K562 (cell line): Measurements from ENCODE around the gene ASPRV1. TPM values are rescaled to one million over a fixed set of nuclear protein-coding genes. Genes with fewer than 3 reads are reported as not detected.
A peak's percentile ranks its signal among the peaks of the same experiment; 100 is the strongest.

Experiments used
- ATAC-seq: fragments of 200-7000 bp; cut with Tn5 transposase; 3 replicates; pipeline ENCODE4 v1.9.1; 2020; ENCODE audit warnings: moderate library complexity
- BruUV-seq: library from RNA; stranded (reverse); fragments of 400-500 nt; replicated peaks from 2 replicates; lab custom pipeline; 2021; lab: Mats Ljungman, UMichigan
- CTCF ChIA-PET: fragments of 300-600 bp; formaldehyde crosslinking; extraction: SDS; loops from one replicate; lab custom pipeline; 2021; ENCODE audit warnings: low intra/inter-chr PET ratio; lab: Yijun Ruan, JAX
- POLR2A ChIA-PET: fragments of 300-600, 350-650 bp; sonication (Branson Sonifier 250); formaldehyde crosslinking; extraction: SDS; loops from one replicate; lab custom pipeline; 2021; ENCODE audit warnings: antibody characterized with exemption, inconsistent platforms; lab: Yijun Ruan, JAX
- DNase-seq, 4 experiments: peaks; one replicate each; pipeline versions ENCODE4 v3.0.0 to v3.0.0-alpha.2; 2011 to 2018; ENCODE audit warnings: low spot score in 3 of 4, mixed read lengths in 3 of 4; ENCODE audit errors: extremely low read depth in 1 of 4
- FAIRE-seq: peaks from 2 replicates; lab custom pipeline; 2011; peaks lifted over from hg19 to GRCh38; lab: Jason Lieb, UNC
- H2AFZ ChIP-seq: 2 replicates; pipeline ENCODE4 v1.6.0; 2011; ENCODE audit warnings: low read depth, low read length, control low read depth, inconsistent platforms
- H3K27ac ChIP-seq: fragments of 200-600 bp; 3 replicates; pipeline ENCODE4 v1.8.0; 2011; ENCODE audit warnings: low read depth, mild to moderate bottlenecking, control low read depth, inconsistent platforms, low read length, moderate library complexity, mixed read lengths; ENCODE audit errors: extremely low read depth
- H3K27me3 ChIP-seq, 2 experiments: fragments of 300-600 bp in 1 of 2; 2 replicates in 1 of 2; 3 replicates in 1 of 2; pipeline versions ENCODE4 v1.6.0 to v1.8.0; 2011; ENCODE audit warnings: inconsistent platforms in 2 of 2, low read length in 2 of 2, mild to moderate bottlenecking in 1 of 2, mixed read lengths in 1 of 2, moderate library complexity in 1 of 2; ENCODE audit not compliant: control insufficient read depth in 2 of 2, insufficient read depth in 2 of 2
- H3K36me3 ChIP-seq: fragments of 300-600 bp; 3 replicates; pipeline ENCODE4 v1.8.0; 2011; ENCODE audit warnings: mild to moderate bottlenecking, low read length, inconsistent platforms; ENCODE audit not compliant: control insufficient read depth, insufficient read depth
- H3K4me1 ChIP-seq, 2 experiments: fragments of 200-600 bp in 1 of 2; replicated peaks in 1 of 2; 2 replicates in 1 of 2; 3 replicates in 1 of 2; pipeline versions ENCODE4 v1.5.1 to v1.8.0; 2011; ENCODE audit warnings: inconsistent platforms in 2 of 2, low read length in 2 of 2, mild to moderate bottlenecking in 1 of 2, mixed read lengths in 1 of 2, moderate library complexity in 1 of 2; ENCODE audit not compliant: control insufficient read depth in 2 of 2, insufficient read depth in 2 of 2
- H3K4me2 ChIP-seq: 2 replicates; pipeline ENCODE4 v1.6.1; 2011; ENCODE audit warnings: low read length, control low read depth, inconsistent platforms, mixed read lengths; ENCODE audit not compliant: insufficient read depth
- H3K4me3 ChIP-seq: fragments of 200-600 bp; sonication (generic), shearing (Covaris generic); 2 replicates; pipeline ENCODE4 v1.5.1; 2016; ENCODE audit warnings: control low read depth, inconsistent platforms
- H3K79me2 ChIP-seq: fragments of 200-600 bp; 3 replicates; pipeline ENCODE4 v1.8.0; 2011; ENCODE audit warnings: low read length, inconsistent platforms; ENCODE audit not compliant: control insufficient read depth, insufficient read depth
- H3K9ac ChIP-seq, 2 experiments: 2 replicates each; pipeline versions ENCODE4 v1.6.0 to v1.6.1; 2011; ENCODE audit warnings: low read depth in 2 of 2, low read length in 2 of 2, control low read depth in 1 of 2, inconsistent platforms in 1 of 2, mild to moderate bottlenecking in 1 of 2, mixed read lengths in 1 of 2; ENCODE audit not compliant: insufficient read depth in 1 of 2
- H3K9me1 ChIP-seq: one replicate; pipeline ENCODE4 v1.6.0; 2011; ENCODE audit warnings: inconsistent platforms, mild to moderate bottlenecking, low read length, moderate library complexity; ENCODE audit not compliant: control insufficient read depth, insufficient read depth
- H3K9me3 ChIP-seq: replicated peaks from 2 replicates; pipeline ENCODE4 v1.5.1; 2011; ENCODE audit warnings: low read depth, low read length, inconsistent platforms; ENCODE audit not compliant: control insufficient read depth, insufficient read depth
- H4K20me1 ChIP-seq: replicated peaks from 2 replicates; pipeline ENCODE4 v1.6.1; 2011; ENCODE audit warnings: low read length, inconsistent platforms, mixed read lengths; ENCODE audit not compliant: control insufficient read depth, insufficient read depth
- CEBPZ ChIP-seq: fragments of 150-350 bp; IDR thresholded peaks from 2 replicates; pipeline ENCODE4 v1.6.1; 2014; ENCODE audit warnings: low read depth, mild to moderate bottlenecking, low read length, borderline replicate concordance
- EP400 ChIP-seq: fragments of 450-650 bp; IDR thresholded peaks from 2 replicates; pipeline ENCODE4 v1.6.1; 2017; ENCODE audit warnings: antibody characterized with exemption, mild to moderate bottlenecking, moderate library complexity
- HNRNPLL ChIP-seq: fragments of 200-400 bp; formaldehyde crosslinking; IDR thresholded peaks from 2 replicates; pipeline ENCODE4 v1.6.1; 2017; ENCODE audit warnings: low read length, low read depth, mild to moderate bottlenecking; ENCODE audit not compliant: poor library complexity, severe bottlenecking
- SPI1 ChIP-seq: IDR thresholded peaks from 2 replicates; pipeline ENCODE4 v1.6.1; 2011; ENCODE audit warnings: low read depth, low read length, control low read depth, borderline replicate concordance
- TFAM ChIP-seq: fragments of 250-450 bp; sonication (Bioruptor Pico); conservative IDR thresholded peaks from 2 replicates; pipeline ENCODE4 v1.5.0; 2021; ENCODE audit warnings: mild to moderate bottlenecking, moderate library complexity
- ZNF707 ChIP-seq: fragments of 250-450 bp; sonication (Bioruptor Pico); conservative IDR thresholded peaks from 2 replicates; pipeline ENCODE4 v1.8.0; 2022; ENCODE audit warnings: inconsistent platforms, mild to moderate bottlenecking, moderate library complexity
- WGBS: fragments of 100-300 bp; shearing (Covaris generic); methylation state at CpG from one replicate; pipeline ENCODE4 v1.1.6; 2016; ENCODE audit warnings: low coverage, mixed read lengths; ENCODE audit not compliant: insufficient coverage; ENCODE audit errors: missing lambda C conversion rate; 5-methylcytosine and 5-hydroxymethylcytosine counted together
- in situ Hi-C: fragments of 300-500 bp; cut with MboI; formaldehyde crosslinking; loops from 4 replicates; pipeline ENCODE4 v1.15.0; 2018; ENCODE audit warnings: inconsistent platforms, mixed read lengths
- intact Hi-C: fragments of 100-400 bp; cut with micrococcal nuclease; formaldehyde crosslinking; loops from 2 replicates; pipeline ENCODE4 v1.14.2; 2022
- polyA plus RNA-seq, 8 experiments: library from polyadenylated mRNA; depleted of rRNA in 4 of 8; stranded (reverse) in 5 of 8; unstranded in 3 of 8; fragments of >200 nt; fragmentation: Nextera tagmentation in 2 of 8; fragmentation: Illumina TruSeq in 1 of 8; extraction: Ambion mirVana in 2 of 8; extraction: Trizol in 1 of 8; gene quantifications; 2 replicates each; pipeline versions ENCODE4 v1.2.1 to v1.2.3, GENCODE V29; 2011 to 2014; ENCODE audit warnings: inconsistent platforms in 1 of 8, missing spikeins in 1 of 8
- total RNA-seq, 7 experiments: library from RNA; depleted of rRNA in 6 of 7; stranded (reverse); fragments of >200 nt in 6 of 7; fragmentation: Illumina TruSeq in 2 of 7; extraction: Trizol in 2 of 7; gene quantifications; 2 replicates each; pipeline versions ENCODE4 v1.2.1 to v1.2.3, GENCODE V29; 2011 to 2021; ENCODE audit warnings: low replicate concordance in 1 of 7

Gene ASPRV1
- total and polyA plus RNA-seq, 9 of the 15 experiments (the other 6 are each of a cell fraction or from before 2014, with no cell fraction given): 0.17 to 0.72 (median 0.47) TPM; not detected in 1

DNA sequence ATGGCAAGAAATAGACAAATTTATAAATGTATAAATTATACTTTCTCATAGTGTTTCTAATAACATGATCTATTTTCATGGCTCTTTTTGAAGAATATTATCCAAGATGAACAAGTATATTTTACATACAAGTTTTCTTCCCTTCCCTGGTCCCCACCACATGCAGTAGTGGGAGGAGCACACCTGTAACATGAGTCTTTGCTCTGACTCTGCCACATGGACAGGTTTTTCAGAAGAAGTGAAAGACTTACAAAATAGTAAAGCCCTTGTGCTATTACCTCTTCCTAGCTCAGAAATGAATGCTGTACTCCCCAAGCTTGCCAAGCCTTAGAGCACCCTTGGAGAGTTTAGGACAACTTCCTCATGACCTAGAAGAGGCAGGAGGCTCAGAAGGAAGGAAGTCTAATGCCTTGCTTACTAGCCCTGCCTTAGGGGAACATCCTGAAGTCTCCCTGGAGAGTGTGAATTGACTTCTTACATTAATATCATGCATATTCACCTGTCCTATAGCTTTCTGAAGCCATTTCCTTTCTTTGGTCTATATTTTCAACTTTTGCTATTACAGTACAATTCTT lies 28.1 kb downstream of the ASPRV1 start:
- no peak overlapping the region for H3K4me3 ChIP-seq
- intact Hi-C loops: loop anchor here (5.0 kb wide), 3 partner anchors 44 to 209 kb away; no protein-coding TSS in a partner anchor
- ChIA-PET CTCF (interaction anchor here (0.6 kb wide), 1 partner anchor 15 kb away, joined by 5 read pairs; no protein-coding TSS in a partner anchor), POLR2A (interaction anchor here (0.6 to 8.8 kb wide), 12 partner anchors 13 to 838 kb away, joined by 3 to 107 read pairs (median 3); partner anchors contain the start of genes MXD1 and SNRPG)
- ATAC-seq (peak; percentile 58), DNase-seq (no peak), FAIRE-seq (peak; percentile 29)
- H3K9me1 ChIP-seq: peaks cover 6% of the 10 kb centered on the region
- H3K79me2 ChIP-seq: peaks cover 21% of the 10 kb centered on the region; the same call in 2 of the 3 replicates
- no peak overlapping the region for H2AFZ ChIP-seq
- H4K20me1 ChIP-seq: no peaks in the 10 kb centered on the region
- H3K4me2 ChIP-seq: peak overlapping the region; percentile 58; the same call in 1 of the 2 replicates
- H3K27ac ChIP-seq: peak overlapping the region; percentile 71
- TF ChIP-seq SPI1: peak; percentile 43; the same call in 1 of the 2 replicates
- no peak for TF ChIP-seq EP400
- no TSS peak for BruUV-seq
- no peaks in the 10 kb centered on the region for H3K27me3 ChIP-seq
- H3K36me3 ChIP-seq: peaks cover 74% of the 10 kb centered on the region
- H3K9ac ChIP-seq: peak overlapping the region in 1 of 2 experiments; percentile 16; a peak in 3 of 4 replicates
- H3K9me3 ChIP-seq: no peaks in the 10 kb centered on the region
- H3K4me1 ChIP-seq: peaks cover 4 to 26% of the 10 kb centered on the region in 2 experiments; a peak in 3 of 5 replicates
- in situ Hi-C loops: no loop called here

DNA sequence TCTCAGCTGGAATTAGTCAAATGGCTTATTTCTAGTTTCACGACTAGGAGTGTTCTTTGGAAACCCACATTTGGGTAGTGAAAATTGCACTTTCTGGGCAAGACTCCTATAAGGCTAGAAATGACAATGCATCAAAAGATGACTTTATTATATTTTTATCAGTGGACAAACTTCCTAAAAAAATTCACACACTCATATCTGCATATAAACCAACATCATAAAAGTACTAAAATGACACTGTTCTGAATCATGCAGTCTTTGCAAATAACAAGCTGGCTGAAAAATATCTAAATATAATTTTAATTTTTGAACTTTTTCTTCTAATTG lies 28.9 kb downstream of the ASPRV1 start:
- 78% methylated on average over 1 of the region's 1 CpG for WGBS
- ChIA-PET CTCF (no interaction called here), POLR2A (interaction anchor here (0.8 to 8.8 kb wide), 8 partner anchors 13 to 151 kb away, joined by 3 to 107 read pairs (median 4); partner anchors contain the start of gene MXD1)
- in situ Hi-C loops: no loop called here
- FAIRE-seq: no peak
- Histone ChIP-seq H4K20me1 (no peaks in the 10 kb centered on the region), H3K27ac (no peak overlapping the region), H2AFZ (no peak overlapping the region), H3K9ac (no peak overlapping the region), H3K4me1 (peaks cover 4 to 26% of the 10 kb centered on the region in 2 experiments; a peak in 3 of 5 replicates), H3K36me3 (peaks cover 73% of the 10 kb centered on the region), H3K4me3 (no peak overlapping the region), H3K9me1 (peaks cover 6% of the 10 kb centered on the region), H3K4me2 (no peak overlapping the region), H3K27me3 (no peaks in the 10 kb centered on the region), H3K79me2 (peaks cover 21% of the 10 kb centered on the region; the same call in 2 of the 3 replicates), H3K9me3 (no peaks in the 10 kb centered on the region)
- BruUV-seq: no TSS peak
- no peak for DNase-seq
- intact Hi-C loops: loop anchor here (5.0 kb wide), 3 partner anchors 45 to 210 kb away; no protein-coding TSS in a partner anchor
- ATAC-seq: no peak
- TF ChIP-seq HNRNPLL (no peak), ZNF707 (CRISPR knock-in tag) (no peak), TFAM (CRISPR knock-in tag) (no peak), CEBPZ (no peak)
